ENCODE data around the gene OR10A6. TPM values are rescaled to one million over a fixed set of nuclear protein-coding genes. Genes with fewer than 3 reads are reported as not detected.

The OR10A6 gene
- total and polyA plus RNA-seq, 10 of the 15 experiments (the other 5 are each of a cell fraction or from before 2014, with no cell fraction given): not detected

DNA sequence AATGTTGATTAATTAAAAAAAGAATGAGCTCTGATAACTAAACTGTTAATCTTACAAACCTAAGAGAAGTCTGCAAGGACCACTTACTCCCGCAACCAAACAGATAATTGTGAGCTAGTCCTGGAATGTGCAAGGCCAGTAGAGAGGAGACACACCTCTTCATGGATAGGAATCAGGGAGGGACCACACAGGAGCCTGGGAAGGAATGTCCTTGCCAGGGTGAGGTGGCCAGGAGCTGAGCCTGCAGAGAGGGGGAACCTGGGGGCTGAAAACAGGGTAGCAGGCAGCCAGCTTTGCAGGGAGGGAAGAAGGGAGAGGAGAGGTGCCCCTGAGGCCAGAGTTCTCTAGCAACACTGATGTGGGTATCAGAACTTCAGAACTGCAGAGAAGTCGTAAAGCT, 43.6 kb upstream of the OR10A6 start (continued):
- TF ChIP-seq, protein P1, sequence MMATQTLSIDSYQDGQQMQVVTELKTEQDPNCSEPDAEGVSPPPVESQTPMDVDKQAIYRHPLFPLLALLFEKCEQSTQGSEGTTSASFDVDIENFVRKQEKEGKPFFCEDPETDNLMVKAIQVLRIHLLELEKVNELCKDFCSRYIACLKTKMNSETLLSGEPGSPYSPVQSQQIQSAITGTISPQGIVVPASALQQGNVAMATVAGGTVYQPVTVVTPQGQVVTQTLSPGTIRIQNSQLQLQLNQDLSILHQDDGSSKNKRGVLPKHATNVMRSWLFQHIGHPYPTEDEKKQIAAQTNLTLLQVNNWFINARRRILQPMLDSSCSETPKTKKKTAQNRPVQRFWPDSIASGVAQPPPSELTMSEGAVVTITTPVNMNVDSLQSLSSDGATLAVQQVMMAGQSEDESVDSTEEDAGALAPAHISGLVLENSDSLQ (IDR thresholded peaks at IDR 0.05): no peak
- no peak for TF ChIP-seq STAT3 (IDR thresholded peaks at IDR 0.05; ENCODE audit: low read depth, low read length)
- no peak for TF ChIP-seq YBX1 (IDR thresholded peaks at IDR 0.05)
- TF ChIP-seq ZNF217 (IDR thresholded peaks at IDR 0.05): no peak
- TF ChIP-seq MYC (IDR thresholded peaks at IDR 0.05; ENCODE audit: insufficient read depth, insufficient read length, insufficient replicate concordance, low read length, severe bottlenecking): no peak

DNA sequence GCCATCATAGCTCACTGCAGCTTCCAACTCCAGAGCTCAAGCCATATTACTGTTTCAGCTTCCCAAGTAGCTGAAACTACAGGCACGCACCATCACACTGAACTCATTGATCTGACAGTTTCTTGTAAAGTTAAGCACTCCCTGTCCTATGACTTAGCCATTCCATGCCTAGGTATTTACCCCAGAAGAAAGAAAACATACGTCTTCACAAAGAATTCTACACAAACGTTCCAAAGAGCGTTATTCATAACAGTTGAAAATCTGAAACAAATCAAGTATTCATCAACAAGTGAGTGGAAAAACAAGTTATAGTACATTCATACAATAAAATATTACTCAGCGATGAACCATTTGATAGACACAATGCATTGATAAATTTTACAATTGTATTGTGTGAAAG, 41.9 kb upstream of the OR10A6 start:
- FAIRE-seq (no peak), DNase-seq (ENCODE audit: low read depth, low spot score) (no peak), ATAC-seq (no peak)
- intact Hi-C loops (cut with micrococcal nuclease; ENCODE audit: unreplicated experiment) (no loop called here), in situ Hi-C loops (cut with MboI) (no loop called here)
- Histone ChIP-seq H3K9ac (ENCODE audit: control insufficient read depth, insufficient read depth, low read length) (no peak overlapping the region), H3K27me3 (replicated peaks in 1 of 2; ENCODE audit: control insufficient read depth in 2 of 2, insufficient read depth in 2 of 2, low read length in 1 of 2) (no peaks in the 10 kb centered on the region), H3K4me2 (ENCODE audit: control insufficient read depth, insufficient read depth) (no peak overlapping the region), H3K27ac (ENCODE audit: control insufficient read depth, insufficient read depth) (no peak overlapping the region), H3K36me3 (ENCODE audit: control insufficient read depth in 2 of 2, insufficient read depth in 2 of 2, low read length in 1 of 2) (no peaks in the 10 kb centered on the region), H2AFZ (ENCODE audit: control insufficient read depth, low read depth, low read length) (no peak overlapping the region), H3K79me2 (ENCODE audit: control insufficient read depth, insufficient read depth, low read length) (no peaks in the 10 kb centered on the region), H4K20me1 (ENCODE audit: control insufficient read depth, insufficient read depth) (no peaks in the 10 kb centered on the region), H3K9me3 (replicated peaks; ENCODE audit: control insufficient read depth, insufficient read depth, low read length) (no peaks in the 10 kb centered on the region), H3K4me3 (no peak overlapping the region), H3K4me1 (ENCODE audit: control insufficient read depth, insufficient read depth, low read length) (no peaks in the 10 kb centered on the region)
- WGBS (ENCODE audit: insufficient coverage, insufficient replicate concordance, low lambda C conversion rate, missing lambda C conversion rate): 63% methylated on average over 5 of the region's 5 CpGs
- RAD21 ChIA-PET (ENCODE audit: unreplicated experiment): no interaction called here
- TF ChIP-seq EED (IDR thresholded peaks at IDR 0.05; ENCODE audit: low read depth) (no peak), TARDBP (IDR thresholded peaks at IDR 0.05; ENCODE audit: borderline replicate concordance) (no peak), ZNF207 (IDR thresholded peaks at IDR 0.05; ENCODE audit: borderline replicate concordance) (no peak), TCF7 (IDR thresholded peaks at IDR 0.05; ENCODE audit: borderline replicate concordance) (no peak), RAD51 (IDR thresholded peaks at IDR 0.05) (no peak), CREB1 (IDR thresholded peaks at IDR 0.05; ENCODE audit: low read depth) (no peak), IKZF1 (conservative IDR thresholded peaks at IDR 0.05) (no peak), MYB (IDR thresholded peaks at IDR 0.05; ENCODE audit: borderline replicate concordance, low read depth, low read length) (no peak), NR2C2 (IDR thresholded peaks at IDR 0.05; ENCODE audit: borderline replicate concordance, control insufficient read depth, insufficient read length, low read depth) (no peak)
- TF ChIP-seq, protein P1 (IDR thresholded peaks at IDR 0.05): no peak
- TF ChIP-seq, protein P2, sequence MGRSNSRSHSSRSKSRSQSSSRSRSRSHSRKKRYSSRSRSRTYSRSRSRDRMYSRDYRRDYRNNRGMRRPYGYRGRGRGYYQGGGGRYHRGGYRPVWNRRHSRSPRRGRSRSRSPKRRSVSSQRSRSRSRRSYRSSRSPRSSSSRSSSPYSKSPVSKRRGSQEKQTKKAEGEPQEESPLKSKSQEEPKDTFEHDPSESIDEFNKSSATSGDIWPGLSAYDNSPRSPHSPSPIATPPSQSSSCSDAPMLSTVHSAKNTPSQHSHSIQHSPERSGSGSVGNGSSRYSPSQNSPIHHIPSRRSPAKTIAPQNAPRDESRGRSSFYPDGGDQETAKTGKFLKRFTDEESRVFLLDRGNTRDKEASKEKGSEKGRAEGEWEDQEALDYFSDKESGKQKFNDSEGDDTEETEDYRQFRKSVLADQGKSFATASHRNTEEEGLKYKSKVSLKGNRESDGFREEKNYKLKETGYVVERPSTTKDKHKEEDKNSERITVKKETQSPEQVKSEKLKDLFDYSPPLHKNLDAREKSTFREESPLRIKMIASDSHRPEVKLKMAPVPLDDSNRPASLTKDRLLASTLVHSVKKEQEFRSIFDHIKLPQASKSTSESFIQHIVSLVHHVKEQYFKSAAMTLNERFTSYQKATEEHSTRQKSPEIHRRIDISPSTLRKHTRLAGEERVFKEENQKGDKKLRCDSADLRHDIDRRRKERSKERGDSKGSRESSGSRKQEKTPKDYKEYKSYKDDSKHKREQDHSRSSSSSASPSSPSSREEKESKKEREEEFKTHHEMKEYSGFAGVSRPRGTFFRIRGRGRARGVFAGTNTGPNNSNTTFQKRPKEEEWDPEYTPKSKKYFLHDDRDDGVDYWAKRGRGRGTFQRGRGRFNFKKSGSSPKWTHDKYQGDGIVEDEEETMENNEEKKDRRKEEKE (IDR thresholded peaks at IDR 0.05): no peak
- SMC1A ChIA-PET (ENCODE audit: uncharacterized antibody, unreplicated experiment): no interaction called here
- POLR2A ChIA-PET: no interaction called here
- CTCF ChIA-PET: interaction anchor here (3.5 kb wide), 1 partner anchor 14 kb away, joined by 15 read pairs; the partner anchor contains the start of gene EIF3F
- BruUV-seq (replicated peaks): no TSS peak

All from GM12878 (cell line).